ENCODE results near the gene ATP4A.

Gene ATP4A

GRCh38 chr19:35518313-35518712 is 45.1 kb downstream of the ATP4A start:
- peak; percentile 84 for DNase-seq (ENCODE audit: low read depth)
- H3K4me3 ChIP-seq (ENCODE audit: control insufficient read depth, low read depth, low read length) = no peak overlapping the region
- no peak for TF ChIP-seq CTCF (IDR thresholded peaks at IDR 0.05; ENCODE audit: control insufficient read depth, insufficient read depth, low read depth, low read length, missing control alignments)

GRCh38 chr19:35517342-35517741 is 46.1 kb downstream of the ATP4A start:
- no peak for TF ChIP-seq CTCF (IDR thresholded peaks at IDR 0.05; ENCODE audit: control insufficient read depth, insufficient read depth, low read depth, low read length, missing control alignments)
- DNase-seq (ENCODE audit: low read depth) = no peak
- no peak overlapping the region for H3K4me3 ChIP-seq (ENCODE audit: control insufficient read depth, low read depth, low read length)

- H3K4me3 ChIP-seq (ENCODE audit: control insufficient read depth, low read depth, low read length) = no peak overlapping the region
- no peak for TF ChIP-seq CTCF (IDR thresholded peaks at IDR 0.05; ENCODE audit: control insufficient read depth, insufficient read depth, low read depth, low read length, missing control alignments)
- DNase-seq (ENCODE audit: low read depth) = no peak
Measured at GRCh38 chr19:35516310-35516709, 47.1 kb downstream of the ATP4A start.

GRCh38 chr19:35514282-35514809 is 49.1 kb downstream of the ATP4A start:
- H3K4me3 ChIP-seq (ENCODE audit: control insufficient read depth, low read depth, low read length) = no peak overlapping the region
- DNase-seq (ENCODE audit: low read depth) = no peak
- TF ChIP-seq CTCF (IDR thresholded peaks at IDR 0.05; ENCODE audit: control insufficient read depth, insufficient read depth, low read depth, low read length, missing control alignments) = no peak

GRCh38 chr19:35513628-35514281 is 49.7 kb downstream of the ATP4A start, which contains the start of gene DMKN:
TSS of gene DMKN (minus strand) at chr19:35513649. CDS start at chr19:35513475, 174 bp downstream.
- peak; percentile 25 for DNase-seq (ENCODE audit: low read depth)
- no peak for TF ChIP-seq CTCF (IDR thresholded peaks at IDR 0.05; ENCODE audit: control insufficient read depth, insufficient read depth, low read depth, low read length, missing control alignments)
- H3K4me3 ChIP-seq (ENCODE audit: control insufficient read depth, low read depth, low read length) = no peak within 1 kb of the TSS

- no peak overlapping the region for H3K4me3 ChIP-seq (ENCODE audit: control insufficient read depth, low read depth, low read length)
- TF ChIP-seq CTCF (IDR thresholded peaks at IDR 0.05; ENCODE audit: control insufficient read depth, insufficient read depth, low read depth, low read length, missing control alignments) = no peak
- no peak for DNase-seq (ENCODE audit: low read depth)
Measured at GRCh38 chr19:35512831-35513627, 50.4 kb downstream of the ATP4A start.
